ENCODE measurements around the gene LXN.
"Not testable (repeated sequence)": the region's sequence is repeated elsewhere in the genome, so short reads cannot be mapped to it uniquely, and the experiment has no call there.

The LXN gene

GRCh38 chr3:158672215-158673176 lies at the start of gene LXN:
Gene LXN (minus strand): TSS chr3:158672648. CDS start chr3:158672478, 170 bp downstream.
- DNase-seq (ENCODE audit: low read depth, low spot score): peak; percentile 43

DNA sequence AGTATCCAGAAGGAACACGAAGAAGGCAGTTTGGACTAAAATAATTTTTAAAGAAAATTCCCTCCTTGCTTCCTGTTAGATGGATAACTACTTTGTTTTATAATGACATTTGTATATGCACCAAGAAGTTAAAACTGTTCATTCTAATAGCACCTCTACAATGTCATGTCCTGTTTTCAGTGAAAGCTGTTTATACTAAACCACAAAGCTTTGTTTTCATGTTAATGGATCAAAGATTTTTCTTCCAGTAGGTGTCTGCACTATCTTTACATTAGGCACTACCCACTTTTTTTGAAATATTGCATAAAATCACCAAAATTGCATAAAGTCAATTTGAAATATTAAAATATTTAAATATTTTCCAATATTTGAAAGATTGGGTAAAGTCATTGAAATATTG lies 49.7 kb upstream of the LXN start:
- DNase-seq (ENCODE audit: low read depth, low spot score): no peak

GRCh38 chr3:158718490-158719170 lies 46.2 kb upstream of the LXN start:
- peak; percentile 75 for DNase-seq (ENCODE audit: low read depth, low spot score)

DNA sequence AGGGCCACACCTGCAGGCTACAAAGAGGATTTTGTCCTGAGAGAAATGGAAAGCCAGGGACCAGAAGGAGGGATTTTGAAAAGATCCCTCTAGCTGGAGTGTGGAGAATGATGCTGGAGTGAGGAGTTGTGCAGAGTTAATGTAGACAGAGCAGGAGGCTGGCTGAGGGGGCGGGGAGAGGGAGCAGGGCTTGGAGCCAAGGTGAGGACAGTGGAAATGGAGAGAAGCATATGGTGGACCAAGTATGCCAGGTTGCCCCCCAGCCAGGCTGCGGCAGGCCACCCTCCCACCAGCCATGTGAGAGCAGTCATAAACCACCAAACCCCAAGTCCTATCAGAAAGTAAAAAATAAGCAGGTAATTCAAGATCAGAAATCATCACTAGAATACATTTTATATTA lies 45.1 kb upstream of the LXN start:
- no peak for DNase-seq (ENCODE audit: low read depth, low spot score)

- peak; percentile 70 for DNase-seq (ENCODE audit: low read depth, low spot score)
These were observed 40.6 kb upstream of the LXN start for GRCh38 chr3:158713094-158713499.

DNA sequence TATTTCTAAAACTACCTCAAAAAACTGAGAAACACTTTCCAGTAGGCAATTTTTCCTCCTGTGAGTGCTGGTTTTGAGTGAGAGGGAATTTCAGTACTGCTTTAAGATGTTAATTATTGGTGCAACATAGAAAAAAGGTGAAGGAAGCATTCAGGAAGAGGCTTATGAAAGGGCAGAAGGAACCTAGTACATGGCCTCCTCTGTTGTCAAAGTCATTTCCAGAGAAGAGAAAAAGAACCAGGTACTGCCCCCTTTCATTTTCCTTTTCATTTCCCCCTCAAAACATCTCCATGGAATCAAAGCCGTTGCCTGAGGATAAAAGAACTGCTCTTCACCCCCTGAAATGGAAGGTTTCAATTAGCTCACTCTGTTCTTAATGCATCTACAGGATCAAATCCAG lies 40.0 kb upstream of the LXN start:
- DNase-seq (ENCODE audit: low read depth, low spot score): no peak

DNA sequence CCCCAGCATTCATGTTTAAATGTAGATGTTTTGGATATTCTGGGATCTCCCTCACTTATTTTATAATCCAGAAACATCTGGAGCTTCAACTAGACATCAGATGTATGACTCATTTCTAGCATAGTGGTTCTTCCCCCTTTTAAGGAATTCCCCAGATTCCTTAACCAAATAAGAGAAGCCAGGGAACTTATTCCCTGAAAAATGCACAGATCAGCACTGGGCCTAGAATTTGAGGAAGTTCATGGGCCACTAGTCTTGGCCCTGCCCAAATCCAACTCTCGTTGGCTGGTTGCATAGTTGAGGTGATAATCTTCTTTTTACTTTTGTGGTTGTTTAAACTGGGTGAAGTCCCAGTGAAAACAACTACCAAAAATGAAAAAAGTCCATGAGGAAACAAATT lies 39.4 kb upstream of the LXN start:
- DNase-seq (ENCODE audit: low read depth, low spot score): no peak

DNA sequence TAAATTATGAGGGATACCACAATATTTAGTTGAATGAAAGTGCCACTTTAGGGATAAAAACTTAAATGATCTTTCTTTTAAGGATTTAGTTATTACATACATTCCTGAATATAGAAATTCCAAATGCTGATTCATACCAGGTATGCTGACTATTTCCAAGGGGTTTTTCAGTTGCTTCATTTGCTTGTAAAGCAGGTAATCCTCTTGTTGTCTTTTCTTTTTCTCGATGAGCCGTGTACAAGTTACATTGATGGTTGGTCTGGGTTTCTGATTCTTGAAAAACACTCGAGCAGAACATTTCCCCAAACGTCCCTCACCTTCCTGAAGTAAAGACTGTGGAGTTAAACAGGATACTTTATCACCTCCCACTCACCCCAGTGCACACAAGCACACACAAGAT lies 38.2 kb upstream of the LXN start:
- no peak for DNase-seq (ENCODE audit: low read depth, low spot score)

- peak; percentile 74 for DNase-seq (ENCODE audit: low read depth, low spot score)
These were observed 37.2 kb upstream of the LXN start for GRCh38 chr3:158709666-158710083.

DNA sequence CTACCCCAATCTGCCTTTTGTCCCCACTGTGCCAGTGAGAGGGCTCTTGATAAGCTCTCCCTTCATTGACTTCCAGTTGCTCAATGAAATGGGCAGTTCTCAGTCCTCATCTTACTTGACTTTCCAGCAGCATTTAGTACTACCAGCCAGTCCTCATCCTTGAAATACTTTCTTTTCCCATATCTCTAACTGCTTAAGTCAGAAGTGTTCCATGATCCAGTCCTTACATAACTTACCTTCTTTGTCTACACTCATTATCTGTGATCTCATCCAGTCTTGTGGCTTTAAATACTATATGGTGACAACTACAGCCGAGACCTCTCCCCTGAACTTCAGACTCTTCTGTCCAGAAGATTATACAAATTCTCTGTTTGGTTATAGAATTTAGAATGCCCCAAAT lies 31.1 kb upstream of the LXN start:
- no peak for DNase-seq (ENCODE audit: low read depth, low spot score)

- no peak for DNase-seq (ENCODE audit: low read depth, low spot score)
These were observed 30.5 kb upstream of the LXN start for GRCh38 chr3:158702815-158703481.

DNA sequence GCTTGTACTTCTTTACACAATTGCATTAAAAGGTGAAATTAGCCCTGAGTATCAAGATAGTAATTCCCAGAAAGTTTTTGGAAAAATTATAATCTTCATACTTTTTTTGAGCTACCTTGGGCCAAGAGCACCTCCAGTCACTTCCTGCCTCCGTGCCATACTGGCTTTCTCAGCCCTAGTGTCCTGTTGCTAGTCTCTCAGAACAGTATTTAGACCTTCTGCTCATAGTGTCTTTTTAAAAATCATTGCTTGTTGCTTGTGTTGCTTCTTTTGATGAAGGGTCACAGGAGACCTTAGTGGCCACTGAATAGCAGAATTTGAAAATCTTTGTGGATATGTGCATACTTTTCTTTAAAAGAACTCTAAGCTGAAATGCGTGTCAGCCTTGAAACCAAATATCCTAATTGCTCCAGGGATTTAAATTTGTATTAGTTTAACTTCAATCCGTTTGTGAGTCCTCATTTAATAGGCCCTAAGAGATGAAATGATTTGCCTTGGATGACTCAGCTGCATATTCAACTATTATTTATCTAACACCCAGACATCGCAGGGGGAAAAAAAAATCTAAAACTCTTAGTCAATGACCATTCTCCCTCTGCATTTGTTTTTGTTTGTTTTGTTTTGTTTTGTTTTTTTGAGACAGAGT lies 29.1 kb upstream of the LXN start:
- no peak for DNase-seq (ENCODE audit: low read depth, low spot score)

DNA sequence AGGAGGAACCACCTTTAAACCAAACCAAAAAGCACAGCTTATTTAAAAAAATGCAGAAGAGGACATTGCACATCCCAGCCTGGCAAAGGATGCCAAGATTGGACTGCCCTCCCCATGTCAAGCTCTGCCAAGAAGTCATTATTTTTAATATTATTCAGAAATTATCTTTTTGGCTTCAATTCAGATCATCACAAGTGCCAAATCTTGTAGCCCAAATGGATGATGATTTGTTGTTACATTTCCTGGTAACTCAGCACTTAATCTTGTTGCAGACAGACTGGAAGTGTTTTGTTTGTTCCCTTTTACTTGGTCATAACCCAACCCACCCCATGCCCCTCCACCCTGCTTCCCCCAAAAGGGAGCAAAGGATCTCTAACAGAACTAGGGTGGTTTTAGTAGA lies 28.1 kb upstream of the LXN start:
- no peak for DNase-seq (ENCODE audit: low read depth, low spot score)

DNA sequence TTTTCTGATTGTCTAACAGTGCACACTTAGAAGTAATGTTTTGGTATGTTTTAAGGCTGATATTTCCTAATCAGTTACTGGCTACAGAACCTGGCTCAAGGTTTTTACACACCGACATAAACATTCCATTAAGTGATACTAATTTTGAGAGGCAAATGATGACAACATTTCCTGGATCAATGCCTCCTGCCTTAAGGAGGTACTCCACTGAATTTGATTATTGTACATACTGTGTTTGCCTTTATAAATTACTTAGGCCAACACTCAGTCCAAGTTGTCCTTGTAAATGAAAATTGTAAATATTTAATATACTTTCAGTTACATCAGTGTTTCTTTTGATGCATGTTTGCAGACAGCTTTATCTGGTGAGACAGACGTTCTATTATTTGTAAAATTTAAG lies 24.2 kb upstream of the LXN start:
- no peak for DNase-seq (ENCODE audit: low read depth, low spot score)

- DNase-seq (ENCODE audit: low read depth, low spot score): not testable (repeated sequence)
These were observed 21.5 kb upstream of the LXN start for GRCh38 chr3:158693866-158694456.

DNA sequence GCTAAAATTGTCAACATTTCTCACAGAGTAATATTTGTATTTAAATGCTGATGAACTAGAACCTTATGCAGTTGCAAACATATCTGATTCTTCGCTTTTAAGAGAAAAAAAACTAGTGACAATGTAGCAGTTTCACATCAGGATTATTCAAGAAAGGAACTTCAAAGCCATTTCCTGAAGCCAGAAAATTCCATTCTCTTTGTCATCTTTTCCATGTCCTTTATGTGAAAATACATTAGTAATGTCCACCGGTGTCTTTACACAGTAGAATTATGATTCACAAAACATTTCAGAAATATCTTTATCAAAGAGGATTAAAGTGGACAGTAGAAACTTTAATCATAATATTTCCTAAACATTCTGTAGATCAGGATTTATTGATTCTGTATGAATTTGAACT lies 12.7 kb upstream of the LXN start:
- no peak for DNase-seq (ENCODE audit: low read depth, low spot score)

DNA sequence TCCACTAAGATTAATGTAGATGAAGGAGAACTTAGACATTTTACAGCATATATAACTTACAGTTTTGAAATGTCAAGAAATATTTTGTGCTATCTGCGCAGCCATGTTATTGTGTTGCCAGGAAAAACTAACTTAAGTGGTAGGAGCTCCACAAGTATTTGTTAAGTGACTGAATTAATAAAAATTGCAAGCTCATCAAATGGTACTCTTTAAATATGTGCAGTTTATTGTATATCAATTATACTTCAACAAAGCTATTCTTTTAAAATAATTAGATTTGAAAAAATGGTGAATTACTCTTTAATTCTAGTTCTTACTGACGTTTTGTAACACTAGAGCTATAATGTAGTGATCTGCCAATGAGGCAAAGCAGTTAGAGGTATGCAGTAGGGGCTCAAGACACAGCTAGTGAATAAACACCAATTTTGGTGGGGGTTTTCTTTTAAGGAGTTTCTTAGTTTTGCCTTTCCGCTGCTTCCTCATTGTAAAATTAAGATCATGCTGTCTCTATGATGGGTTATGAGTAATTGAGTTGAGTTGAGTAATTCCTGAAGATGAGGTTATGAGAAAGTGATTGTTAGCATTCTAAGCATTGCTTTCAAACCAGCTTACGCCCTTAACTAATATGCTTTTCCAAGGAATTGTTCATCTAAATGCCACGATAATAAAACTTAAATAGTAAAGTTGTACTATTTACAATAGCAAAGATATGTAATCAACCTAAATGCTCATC lies 10.9 kb upstream of the LXN start:
- no peak for DNase-seq (ENCODE audit: low read depth, low spot score)

DNA sequence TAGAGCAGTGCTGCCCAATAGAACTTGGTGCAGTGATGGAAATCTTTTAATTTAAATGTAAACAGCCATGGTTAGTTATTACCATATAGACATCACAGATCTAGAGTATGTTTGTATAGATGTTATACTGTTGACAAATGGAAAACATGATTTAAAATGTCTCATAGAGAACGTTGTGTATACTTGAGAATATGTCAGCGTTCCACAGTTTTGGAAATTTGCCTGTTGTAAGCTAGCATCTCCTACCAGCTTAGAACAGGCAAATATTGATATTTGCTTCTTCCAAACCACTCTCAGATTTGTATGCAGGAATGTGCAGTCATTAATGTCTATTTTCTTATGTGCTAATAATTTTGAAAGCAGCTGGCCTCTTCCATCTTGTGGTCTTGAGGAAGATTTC lies 8.4 kb upstream of the LXN start:
- DNase-seq (ENCODE audit: low read depth, low spot score): no peak

DNA sequence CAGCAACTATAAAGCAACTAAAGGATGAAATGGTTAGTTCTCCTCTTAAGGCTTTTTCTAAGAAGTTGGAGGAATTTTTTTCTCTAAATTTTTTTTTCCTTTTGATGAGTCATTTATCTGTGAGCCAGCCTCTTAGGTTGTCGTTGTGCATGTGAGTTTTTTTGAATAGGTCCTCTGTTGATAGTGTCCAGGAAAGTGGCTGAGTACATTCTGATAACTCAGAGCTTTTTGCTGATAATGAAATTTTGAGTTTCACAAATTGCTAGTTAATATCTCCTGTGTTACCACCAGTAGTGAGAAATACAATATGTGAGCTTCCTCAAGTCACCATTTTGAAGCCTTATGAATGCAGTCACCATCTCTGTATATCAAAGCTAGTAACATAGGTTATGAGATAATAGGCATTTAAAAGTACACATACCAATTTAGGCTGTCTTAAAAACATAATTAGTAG lies 7.1 kb upstream of the LXN start:
- DNase-seq (ENCODE audit: low read depth, low spot score): no peak

GRCh38 chr3:158678687-158679086 lies 6.2 kb upstream of the LXN start:
- no peak for DNase-seq (ENCODE audit: low read depth, low spot score)

DNA sequence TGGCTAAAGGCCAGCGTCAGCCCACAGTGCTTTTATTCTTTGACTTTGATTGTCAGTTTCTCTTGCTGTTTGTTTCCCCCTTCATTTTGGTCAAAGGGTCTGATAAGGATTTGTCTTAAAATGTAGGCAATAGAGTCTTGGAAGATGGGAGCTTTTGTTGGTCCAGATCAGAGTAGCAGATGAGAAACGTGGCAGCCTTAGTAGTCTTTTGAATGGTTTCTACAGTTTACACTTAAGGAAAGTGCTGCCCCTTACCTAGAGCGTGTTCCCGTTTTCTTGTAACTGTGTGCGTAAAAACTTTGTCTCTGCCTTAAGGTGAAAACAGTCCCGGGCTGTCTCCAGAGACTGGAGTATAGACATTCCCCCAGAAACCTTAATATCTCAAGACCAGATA lies 630 bp downstream of the LXN start:
- DNase-seq (ENCODE audit: low read depth, low spot score): no peak

Data from smooth muscle cell of the brain vasculature (primary cell).